H9 (cell line): ENCODE results near the gene WDR77. TPM values are rescaled to one million over a fixed set of nuclear protein-coding genes. Genes with fewer than 3 reads are reported as not detected.

ENCODE experiments used
- DNase-seq: peaks from one replicate; pipeline ENCODE4 v3.0.0-alpha.2; 2017
- H2AFZ ChIP-seq: one replicate; pipeline ENCODE4 v1.6.1; 2013; ENCODE audit warnings: mild to moderate bottlenecking, low read length, control low read depth, moderate library complexity
- H2AK5ac ChIP-seq: 2 replicates; pipeline ENCODE4 v1.6.1; 2013; ENCODE audit warnings: low read length, control low read depth, mixed read lengths; ENCODE audit not compliant: insufficient read length
- H2BK120ac ChIP-seq: one replicate; pipeline ENCODE4 v1.6.1; 2013; ENCODE audit warnings: low read depth, mild to moderate bottlenecking, low read length, control low read depth, inconsistent platforms; ENCODE audit not compliant: poor library complexity, severe bottlenecking
- H2BK12ac ChIP-seq: 2 replicates; pipeline ENCODE4 v1.6.1; 2013; ENCODE audit warnings: low read length, control low read depth, mixed read lengths, low read depth; ENCODE audit not compliant: insufficient read length
- H2BK15ac ChIP-seq: 2 replicates; pipeline ENCODE4 v1.6.1; 2013; ENCODE audit warnings: low read depth, low read length, control low read depth
- H2BK20ac ChIP-seq: one replicate; pipeline ENCODE4 v1.6.1; 2013; ENCODE audit warnings: low read depth, mild to moderate bottlenecking, low read length, control low read depth, inconsistent platforms; ENCODE audit not compliant: poor library complexity, severe bottlenecking
- H2BK5ac ChIP-seq: 2 replicates; pipeline ENCODE4 v1.6.1; 2013; ENCODE audit warnings: low read length, control low read depth, mixed read lengths; ENCODE audit not compliant: insufficient read length
- H3K14ac ChIP-seq: 2 replicates; pipeline ENCODE4 v1.6.1; 2013; ENCODE audit warnings: low read length, control low read depth; ENCODE audit not compliant: insufficient read depth
- H3K18ac ChIP-seq: 2 replicates; pipeline ENCODE4 v1.6.1; 2013; ENCODE audit warnings: low read depth, mild to moderate bottlenecking, mixed read lengths, low read length, control low read depth; ENCODE audit not compliant: insufficient read length
- H3K23ac ChIP-seq: 2 replicates; pipeline ENCODE4 v1.6.1; 2013; ENCODE audit warnings: low read length, control low read depth, mixed read lengths, low read depth; ENCODE audit not compliant: insufficient read length
- H3K23me2 ChIP-seq: 2 replicates; pipeline ENCODE4 v1.6.1; 2013; ENCODE audit warnings: low read depth, mild to moderate bottlenecking, mixed read lengths, low read length, control low read depth; ENCODE audit not compliant: insufficient read length, poor library complexity, severe bottlenecking
- H3K27ac ChIP-seq: 2 replicates; pipeline ENCODE4 v1.5.1; 2013; ENCODE audit warnings: low read length, control low read depth, mixed read lengths, low read depth; ENCODE audit not compliant: insufficient read length
- H3K27me3 ChIP-seq: 2 replicates; pipeline ENCODE4 v1.6.1; 2013; ENCODE audit warnings: low read length, control low read depth, inconsistent platforms; ENCODE audit not compliant: insufficient read depth
- H3K4ac ChIP-seq: 2 replicates; pipeline ENCODE4 v1.6.1; 2013; ENCODE audit warnings: low read depth, mild to moderate bottlenecking, control low read depth, inconsistent platforms, low read length, moderate library complexity
- H3K4me1 ChIP-seq: 2 replicates; pipeline ENCODE4 v1.6.1; 2013; ENCODE audit warnings: low read length, control low read depth, inconsistent platforms; ENCODE audit not compliant: insufficient read depth
- H3K4me2 ChIP-seq: 2 replicates; pipeline ENCODE4 v1.6.1; 2013; ENCODE audit warnings: low read length, control low read depth, mixed read lengths; ENCODE audit not compliant: insufficient read length, insufficient read depth
- H3K56ac ChIP-seq: 2 replicates; pipeline ENCODE4 v1.6.1; 2013; ENCODE audit warnings: low read depth, mild to moderate bottlenecking, mixed read lengths, low read length, control low read depth; ENCODE audit not compliant: insufficient read length
- H3K79me1 ChIP-seq: 2 replicates; pipeline ENCODE4 v1.6.1; 2013; ENCODE audit warnings: low read depth, mild to moderate bottlenecking, moderate library complexity, low read length, control low read depth, inconsistent platforms; ENCODE audit not compliant: insufficient read depth, poor library complexity, severe bottlenecking
- H3K79me2 ChIP-seq: 2 replicates; pipeline ENCODE4 v1.6.1; 2013; ENCODE audit warnings: low read length, control low read depth, inconsistent platforms; ENCODE audit not compliant: insufficient read depth
- H3K9ac ChIP-seq: 2 replicates; pipeline ENCODE4 v1.6.1; 2013; ENCODE audit warnings: low read length, control low read depth, mixed read lengths; ENCODE audit not compliant: insufficient read length; ENCODE audit errors: extremely low read depth
- H3K9me3 ChIP-seq: one replicate; pipeline ENCODE4 v1.6.1; 2013; ENCODE audit warnings: low read depth, low read length, inconsistent platforms; ENCODE audit not compliant: control insufficient read depth
- H3T11ph ChIP-seq: one replicate; pipeline ENCODE4 v1.6.1; 2013; ENCODE audit warnings: mild to moderate bottlenecking, low read length, control low read depth, inconsistent platforms
- H4K20me1 ChIP-seq: one replicate; pipeline ENCODE4 v1.6.1; 2013; ENCODE audit not compliant: control insufficient read depth, insufficient read length, insufficient read depth
- H4K5ac ChIP-seq: 2 replicates; pipeline ENCODE4 v1.6.1; 2013; ENCODE audit warnings: low read depth, mild to moderate bottlenecking, mixed read lengths, low read length, control low read depth; ENCODE audit not compliant: insufficient read length
- H4K8ac ChIP-seq: replicated peaks from 2 replicates; pipeline ENCODE4 v1.6.1; 2013; ENCODE audit warnings: low read length, control low read depth, mixed read lengths, low read depth; ENCODE audit not compliant: insufficient read length
- H4K91ac ChIP-seq: 2 replicates; pipeline ENCODE4 v1.6.1; 2013; ENCODE audit warnings: low read depth, mild to moderate bottlenecking, moderate library complexity, mixed read lengths, low read length, control low read depth; ENCODE audit not compliant: insufficient read length
- H3K27ac Mint-ChIP-seq, 3 experiments: 2 replicates in 2 of 3; 3 replicates in 1 of 3; pipeline ENCODE4 v1.8.0; 2020 to 2021; ENCODE audit warnings: mixed read lengths in 3 of 3, mild to moderate bottlenecking in 1 of 3, moderate library complexity in 1 of 3
- H3K27me3 Mint-ChIP-seq: 2 replicates; pipeline ENCODE4 v1.8.0; 2021; ENCODE audit warnings: low read depth, mild to moderate bottlenecking, moderate library complexity, mixed read lengths
- H3K36me3 Mint-ChIP-seq, 3 experiments: 2 replicates in 2 of 3; 3 replicates in 1 of 3; pipeline ENCODE4 v1.8.0; 2020 to 2021; ENCODE audit warnings: low read depth in 3 of 3, mixed read lengths in 3 of 3; ENCODE audit not compliant: insufficient read depth in 1 of 3
- H3K4me1 Mint-ChIP-seq, 2 experiments: 2 replicates each; pipeline ENCODE4 v1.8.0; 2020; ENCODE audit warnings: mixed read lengths in 2 of 2
- H3K4me3 Mint-ChIP-seq, 2 experiments: 2 replicates in 1 of 2; 3 replicates in 1 of 2; pipeline ENCODE4 v1.8.0; 2020 to 2021; ENCODE audit warnings: mild to moderate bottlenecking in 2 of 2, mixed read lengths in 2 of 2, moderate library complexity in 1 of 2
- H3K9me3 Mint-ChIP-seq, 2 experiments: 2 replicates in 1 of 2; 3 replicates in 1 of 2; pipeline ENCODE4 v1.8.0; 2020; ENCODE audit warnings: mild to moderate bottlenecking in 2 of 2, mixed read lengths in 2 of 2, moderate library complexity in 1 of 2
- WGBS: extraction: QIAGEN DNeasy Blood & Tissue Kit; methylation state at CpG from one replicate; pipeline ENCODE4 v1.1.7; 2013; ENCODE audit warnings: missing lambda C conversion rate, low lambda C conversion rate, mixed read lengths; ENCODE audit not compliant: insufficient read length; ENCODE audit errors: extremely low coverage; 5-methylcytosine and 5-hydroxymethylcytosine counted together
- total RNA-seq: library from RNA; stranded (reverse); gene quantifications from 2 replicates; pipeline ENCODE4 v1.2.1, GENCODE V29; 2021
- TF ChIP-seq, protein P1 (sequence below): fragments of 200-600 bp; sonication (generic); conservative IDR thresholded peaks from 3 replicates; pipeline ENCODE4 v1.8.0; 2021; ENCODE audit warnings: antibody characterized with exemption, mild to moderate bottlenecking

Gene WDR77
- total RNA-seq, 1 experiment from 2014 or later: 70.9 TPM

DNA sequence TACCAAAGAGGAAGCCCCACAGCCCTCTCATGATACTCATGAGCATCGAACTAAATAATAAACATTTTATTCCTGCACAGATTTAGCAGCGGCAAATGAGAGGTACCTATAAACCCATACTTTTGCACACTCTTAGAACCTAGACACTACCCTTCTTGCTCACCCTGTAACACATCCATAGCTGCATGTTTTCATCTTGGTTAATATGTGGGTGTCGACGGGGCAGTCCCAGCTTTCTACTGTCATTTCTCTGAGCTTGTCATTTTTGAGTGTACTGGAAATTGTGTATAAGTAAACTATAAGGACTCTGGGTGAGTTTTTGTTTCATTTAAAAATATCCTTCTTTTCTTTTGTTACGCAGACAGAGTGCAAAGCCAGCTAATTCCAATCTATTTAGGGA is 47.0 kb downstream of the WDR77 start:
- no peak overlapping the region for H3T11ph ChIP-seq
- no peak overlapping the region for H2AK5ac ChIP-seq
- no peaks in the 10 kb centered on the region for H3K27me3 ChIP-seq
- peaks cover 5 to 7% of the 10 kb centered on the region in 2 experiments; a peak in 3 of 4 replicates for H3K4me1 Mint-ChIP-seq
- H4K5ac ChIP-seq: no peak overlapping the region
- H3K4ac ChIP-seq: no peak overlapping the region
- H3K18ac ChIP-seq: no peak overlapping the region
- H3K27ac Mint-ChIP-seq: no peak overlapping the region
- no peak overlapping the region for H3K4me3 Mint-ChIP-seq
- peaks cover 2% of the 10 kb centered on the region for H3K27me3 Mint-ChIP-seq
- no peaks in the 10 kb centered on the region for H3K4me1 ChIP-seq
- no peak overlapping the region for H3K27ac ChIP-seq
- TF ChIP-seq, protein P1, sequence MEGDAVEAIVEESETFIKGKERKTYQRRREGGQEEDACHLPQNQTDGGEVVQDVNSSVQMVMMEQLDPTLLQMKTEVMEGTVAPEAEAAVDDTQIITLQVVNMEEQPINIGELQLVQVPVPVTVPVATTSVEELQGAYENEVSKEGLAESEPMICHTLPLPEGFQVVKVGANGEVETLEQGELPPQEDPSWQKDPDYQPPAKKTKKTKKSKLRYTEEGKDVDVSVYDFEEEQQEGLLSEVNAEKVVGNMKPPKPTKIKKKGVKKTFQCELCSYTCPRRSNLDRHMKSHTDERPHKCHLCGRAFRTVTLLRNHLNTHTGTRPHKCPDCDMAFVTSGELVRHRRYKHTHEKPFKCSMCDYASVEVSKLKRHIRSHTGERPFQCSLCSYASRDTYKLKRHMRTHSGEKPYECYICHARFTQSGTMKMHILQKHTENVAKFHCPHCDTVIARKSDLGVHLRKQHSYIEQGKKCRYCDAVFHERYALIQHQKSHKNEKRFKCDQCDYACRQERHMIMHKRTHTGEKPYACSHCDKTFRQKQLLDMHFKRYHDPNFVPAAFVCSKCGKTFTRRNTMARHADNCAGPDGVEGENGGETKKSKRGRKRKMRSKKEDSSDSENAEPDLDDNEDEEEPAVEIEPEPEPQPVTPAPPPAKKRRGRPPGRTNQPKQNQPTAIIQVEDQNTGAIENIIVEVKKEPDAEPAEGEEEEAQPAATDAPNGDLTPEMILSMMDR: no peak
- DNase-seq: no peak
- WGBS: no CpG with 5 or more reads among the region's 5 CpGs
- H2BK120ac ChIP-seq: no peak overlapping the region
- H3K4me2 ChIP-seq: no peak overlapping the region
- H3K56ac ChIP-seq: no peak overlapping the region
- peaks cover 2 to 9% of the 10 kb centered on the region in 2 experiments; a peak in 2 of 5 replicates for H3K9me3 Mint-ChIP-seq
- H2BK12ac ChIP-seq: no peak overlapping the region
- H4K8ac ChIP-seq: no peak overlapping the region
- H3K23me2 ChIP-seq: no peaks in the 10 kb centered on the region
- H4K91ac ChIP-seq: no peak overlapping the region
- H3K14ac ChIP-seq: no peak overlapping the region
- no peaks in the 10 kb centered on the region for H3K9me3 ChIP-seq
- H3K79me2 ChIP-seq: no peaks in the 10 kb centered on the region
- no peak overlapping the region for H3K23ac ChIP-seq
- no peak overlapping the region for H2BK20ac ChIP-seq
- no peak overlapping the region for H2AFZ ChIP-seq
- no peak overlapping the region for H3K9ac ChIP-seq
- no peaks in the 10 kb centered on the region for H3K79me1 ChIP-seq
- no peaks in the 10 kb centered on the region for H4K20me1 ChIP-seq
- H2BK15ac ChIP-seq: no peak overlapping the region
- no peak overlapping the region for H2BK5ac ChIP-seq
- no peaks in the 10 kb centered on the region for H3K36me3 Mint-ChIP-seq
